Activated T-helper 17 cell treated with anti-CD3 and anti-CD28 coated beads, Interleukin-2, amount 50 U/mL, for 72 hours (primary cell): ENCODE results near the gene CYP3A7. TPM values are rescaled to one million over a fixed set of nuclear protein-coding genes. Genes with fewer than 3 reads are reported as not detected.
"Not testable (repeated sequence)": the region's sequence is repeated elsewhere in the genome, so short reads cannot be mapped to it uniquely, and the experiment has no call there.

Experiments
- ATAC-seq: fragments of 150-1000 bp; cut with Tn5 transposase; replicated peaks from 2 replicates; pipeline ENCODE4 v1.10.0; 2021; ENCODE audit warnings: mild to moderate bottlenecking, moderate library complexity
- H3K27ac Mint-ChIP-seq: one replicate; pipeline ENCODE4 v1.8.0; 2022; ENCODE audit warnings: mixed read lengths
- H3K27me3 Mint-ChIP-seq: one replicate; pipeline ENCODE4 v1.8.0; 2022; ENCODE audit warnings: mixed read lengths
- H3K36me3 Mint-ChIP-seq: one replicate; pipeline ENCODE4 v1.8.0; 2022; ENCODE audit warnings: low read depth, mild to moderate bottlenecking, mixed read lengths
- H3K4me1 Mint-ChIP-seq: one replicate; pipeline ENCODE4 v1.8.0; 2022; ENCODE audit warnings: mixed read lengths
- H3K4me3 Mint-ChIP-seq: one replicate; pipeline ENCODE4 v1.8.0; 2022; ENCODE audit warnings: mild to moderate bottlenecking, mixed read lengths
- H3K9me3 Mint-ChIP-seq: one replicate; pipeline ENCODE4 v1.8.0; 2022; ENCODE audit warnings: mixed read lengths
- total RNA-seq, 2 donors: library from RNA; stranded (reverse); gene quantifications; one replicate each; pipeline ENCODE4 v1.2.3, GENCODE V29; 2022

The CYP3A7 gene
- not detected for total RNA-seq

DNA sequence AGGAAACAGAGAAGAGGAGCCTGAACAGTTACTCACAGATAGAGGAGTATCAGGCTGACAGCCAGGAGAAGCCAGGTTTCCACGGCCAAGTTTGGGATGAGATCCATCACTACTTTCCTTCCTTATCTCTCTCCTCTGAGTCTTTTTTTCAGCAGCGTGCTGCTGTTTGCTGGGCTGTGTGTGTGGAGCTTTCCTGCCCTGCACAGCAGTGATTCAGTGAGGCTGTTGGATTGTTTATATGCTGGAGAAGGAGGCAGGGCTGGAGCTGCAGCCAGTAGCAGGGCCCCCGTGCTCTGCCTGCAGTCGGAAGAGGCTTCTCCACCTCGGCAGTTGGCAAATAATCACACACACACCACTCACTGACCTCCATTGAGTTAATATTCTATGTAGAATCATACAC is at the start of gene CYP3A7:
Gene CYP3A7 (minus strand): TSS at position 210 of the 400 bp plus-strand sequence. CDS start 103 bp downstream, at position 107.
- Mint-ChIP-seq H3K27ac (no peak within 1 kb of the TSS), H3K4me3 (no peak within 1 kb of the TSS), H3K9me3 (no peaks in the 10 kb centered on the region), H3K36me3 (peaks cover 5% of the 10 kb centered on the region), H3K4me1 (no peaks in the 10 kb centered on the region), H3K27me3 (no peaks in the 10 kb centered on the region)
- no peak for ATAC-seq

DNA sequence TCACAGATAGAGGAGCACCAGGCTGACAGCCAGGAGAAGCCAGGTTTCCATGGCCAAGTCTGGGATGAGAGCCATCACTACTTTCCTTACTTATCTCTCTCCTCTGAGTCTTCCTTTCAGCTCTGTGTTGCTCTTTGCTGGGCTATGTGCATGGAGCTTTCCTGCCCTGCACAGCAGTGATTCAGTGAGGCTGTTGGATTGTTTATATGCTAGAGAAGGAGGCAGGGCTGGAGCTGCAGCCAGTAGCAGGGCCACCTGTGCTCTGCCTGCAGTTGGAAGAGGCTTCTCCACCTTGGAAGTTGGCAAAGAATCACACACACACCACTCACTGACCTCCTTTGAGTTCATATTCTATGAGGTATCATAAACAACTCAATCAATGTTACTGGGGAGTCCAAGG is 49.0 kb upstream of the CYP3A7 start, which contains the start of gene CYP3A4:
Gene CYP3A4 (minus strand): TSS at position 178 of the 400 bp plus-strand sequence. CDS start 103 bp downstream, at position 75.
- no peaks in the 10 kb centered on the region for H3K36me3 Mint-ChIP-seq
- peaks cover 8% of the 10 kb centered on the region for H3K27me3 Mint-ChIP-seq
- no peaks in the 10 kb centered on the region for H3K9me3 Mint-ChIP-seq
- H3K27ac Mint-ChIP-seq = no peak within 1 kb of the TSS
- no peak within 1 kb of the TSS for H3K4me3 Mint-ChIP-seq
- ATAC-seq = no peak
- H3K4me1 Mint-ChIP-seq = peaks cover 8% of the 10 kb centered on the region

DNA sequence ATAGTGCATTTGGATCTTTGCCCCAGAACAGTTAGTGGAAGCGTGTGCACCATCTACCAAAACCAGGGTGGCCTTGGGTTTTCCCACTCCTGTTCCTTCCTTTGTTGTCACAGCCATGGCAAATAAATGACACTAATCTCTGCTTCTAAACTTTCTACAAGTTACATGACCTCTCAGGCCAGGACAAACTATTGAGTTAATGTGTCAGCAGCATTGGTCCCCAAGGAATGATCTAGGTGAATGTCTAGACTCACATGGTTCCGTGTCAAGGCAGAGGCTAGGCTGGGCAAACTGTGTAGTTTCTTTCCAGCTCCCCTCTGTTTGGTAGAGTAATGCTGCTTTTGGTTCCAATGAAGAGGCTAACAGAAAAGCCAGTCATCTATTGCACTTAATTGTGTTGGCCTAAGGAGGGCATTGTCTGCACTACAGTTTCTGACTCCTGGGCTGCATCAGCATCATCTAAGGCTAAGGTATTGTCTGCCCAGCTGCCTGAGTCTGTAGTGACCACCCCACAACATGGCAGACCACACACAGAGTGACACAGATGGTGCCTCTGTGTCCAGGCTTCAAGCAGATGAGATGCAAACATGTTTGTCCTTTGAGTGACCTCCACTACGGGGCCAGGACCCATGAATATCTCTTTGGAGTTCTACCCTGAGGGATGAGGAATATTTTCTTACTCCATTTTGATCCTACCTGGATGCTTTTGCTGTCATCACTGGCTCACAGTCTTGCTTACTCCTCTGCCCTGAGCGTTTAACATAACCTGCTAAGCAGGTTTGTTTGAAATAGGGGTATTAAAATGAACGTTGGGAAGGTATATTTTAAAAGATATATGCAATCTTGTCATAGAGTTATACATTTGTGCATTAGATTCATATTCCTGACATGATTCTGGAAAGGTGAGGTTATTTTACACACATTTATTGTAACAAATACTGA is 47.3 kb upstream of the CYP3A7 start:
- Mint-ChIP-seq H3K27me3 (peaks cover 8% of the 10 kb centered on the region), H3K4me3 (no peak overlapping the region), H3K4me1 (no peaks in the 10 kb centered on the region), H3K27ac (no peak overlapping the region), H3K36me3 (no peaks in the 10 kb centered on the region), H3K9me3 (no peaks in the 10 kb centered on the region)
- ATAC-seq = no peak

DNA sequence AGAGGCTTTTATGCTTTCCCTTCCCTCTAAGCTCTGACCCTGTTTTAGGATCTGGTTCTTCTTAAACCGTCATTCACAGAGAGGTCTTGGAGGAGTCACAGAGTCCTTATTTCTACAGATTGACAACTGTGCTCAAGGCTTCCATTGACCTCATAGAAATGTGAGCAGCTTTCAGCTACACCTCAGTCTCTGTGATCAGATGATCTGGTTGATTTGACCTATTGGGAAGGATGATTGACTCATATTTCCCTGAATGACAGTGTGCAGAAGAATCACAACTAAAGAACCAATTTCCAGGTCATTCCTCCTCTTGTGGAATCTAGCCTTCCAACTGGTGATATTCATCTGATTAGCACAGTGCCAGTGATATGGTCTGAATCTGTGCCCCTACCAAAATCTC is 45.6 kb upstream of the CYP3A7 start:
- H3K4me3 Mint-ChIP-seq = no peak overlapping the region
- peaks cover 17% of the 10 kb centered on the region for H3K27me3 Mint-ChIP-seq
- H3K27ac Mint-ChIP-seq = no peak overlapping the region
- ATAC-seq = peak; percentile 26
- H3K36me3 Mint-ChIP-seq = no peaks in the 10 kb centered on the region
- H3K4me1 Mint-ChIP-seq = no peaks in the 10 kb centered on the region
- H3K9me3 Mint-ChIP-seq = no peaks in the 10 kb centered on the region

DNA sequence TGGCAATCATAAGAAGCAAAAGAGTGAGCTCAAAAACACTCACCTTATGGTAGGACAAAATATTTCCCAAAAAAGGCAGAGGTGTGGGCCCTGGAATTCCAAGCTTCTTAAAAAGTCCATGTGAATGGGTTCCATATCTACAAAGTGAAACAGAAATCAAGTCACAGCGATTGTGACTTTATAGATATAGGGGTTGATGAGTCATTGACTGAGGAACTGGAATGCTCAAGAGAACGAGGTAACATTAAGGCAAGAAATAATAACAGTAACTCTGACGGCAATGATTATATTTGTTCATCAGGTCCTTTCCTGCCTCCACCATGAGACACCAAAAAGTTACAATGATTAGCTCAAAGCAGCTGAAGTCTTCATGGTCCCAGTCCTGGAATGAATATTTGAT is 45.0 kb upstream of the CYP3A7 start:
- H3K27me3 Mint-ChIP-seq = peaks cover 21% of the 10 kb centered on the region
- no peak overlapping the region for H3K27ac Mint-ChIP-seq
- no peaks in the 10 kb centered on the region for H3K4me1 Mint-ChIP-seq
- H3K4me3 Mint-ChIP-seq = no peak overlapping the region
- no peaks in the 10 kb centered on the region for H3K36me3 Mint-ChIP-seq
- H3K9me3 Mint-ChIP-seq = no peaks in the 10 kb centered on the region
- no peak for ATAC-seq

DNA sequence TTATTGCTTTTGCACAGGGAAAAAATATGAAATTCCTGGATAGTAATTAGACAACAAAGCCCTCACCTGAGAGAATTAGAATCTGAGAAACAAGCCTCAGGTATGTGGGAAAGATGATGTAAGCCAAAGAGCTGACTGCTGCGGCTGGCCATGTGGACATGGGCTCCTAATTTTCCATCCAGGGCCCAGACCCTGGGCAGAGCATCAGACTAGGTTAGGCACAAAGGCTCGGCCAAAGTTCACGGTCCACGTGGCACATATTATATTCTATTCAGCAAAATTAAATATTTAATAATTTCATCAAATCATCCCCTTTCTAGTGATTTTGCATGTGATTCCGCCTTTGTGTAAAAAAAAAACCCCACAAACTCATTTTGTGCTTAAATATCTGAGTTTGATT is 43.9 kb upstream of the CYP3A7 start:
- Mint-ChIP-seq H3K4me3 (no peak overlapping the region), H3K4me1 (no peaks in the 10 kb centered on the region), H3K9me3 (no peaks in the 10 kb centered on the region), H3K27me3 (peaks cover 26% of the 10 kb centered on the region), H3K27ac (no peak overlapping the region), H3K36me3 (no peaks in the 10 kb centered on the region)
- no peak for ATAC-seq

DNA sequence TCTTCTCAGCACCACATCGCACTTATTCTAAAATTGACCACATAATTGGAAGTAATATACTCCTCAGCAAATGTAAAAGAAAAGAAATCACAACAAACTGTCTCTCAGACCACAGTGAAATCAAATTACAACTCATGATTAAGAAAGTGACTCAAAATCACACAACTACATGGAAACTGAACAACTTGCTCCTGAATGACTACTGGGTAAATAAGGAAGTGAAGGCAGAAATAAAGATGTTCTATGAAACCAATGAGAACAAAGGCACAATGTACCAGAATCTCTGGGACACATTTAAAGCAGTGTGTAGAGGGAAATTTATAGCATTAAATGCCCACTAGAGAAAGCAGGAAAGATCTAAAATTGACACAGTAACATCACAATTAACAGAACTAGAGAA is 38.4 kb upstream of the CYP3A7 start:
- peak overlapping the region; percentile 5 for H3K27ac Mint-ChIP-seq
- H3K4me3 Mint-ChIP-seq, H3K36me3 Mint-ChIP-seq, H3K9me3 Mint-ChIP-seq, H3K4me1 Mint-ChIP-seq, ATAC-seq: not testable (repeated sequence)
- peaks cover 61% of the 10 kb centered on the region for H3K27me3 Mint-ChIP-seq

DNA sequence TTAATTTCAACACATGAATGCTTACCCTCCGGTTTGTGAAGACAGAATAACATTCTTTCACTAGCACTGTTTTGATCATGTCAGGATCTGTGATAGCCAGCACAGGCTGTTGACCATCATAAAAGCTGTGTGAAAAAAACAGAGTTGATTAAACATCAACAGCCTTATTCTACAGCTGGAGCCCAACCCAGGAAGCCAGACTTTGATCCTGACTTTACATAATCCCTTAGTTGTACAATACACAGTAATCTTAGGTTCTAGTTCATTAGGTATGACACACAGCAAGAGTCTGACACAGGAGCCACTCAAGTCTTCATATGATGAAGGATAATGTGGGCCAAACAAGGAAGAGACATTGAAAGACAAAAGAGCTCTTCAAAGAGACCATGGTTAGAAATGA is 37.6 kb upstream of the CYP3A7 start:
- Mint-ChIP-seq H3K27ac (no peak overlapping the region), H3K27me3 (peaks cover 66% of the 10 kb centered on the region), H3K36me3 (no peaks in the 10 kb centered on the region), H3K4me1 (peaks cover 9% of the 10 kb centered on the region), H3K9me3 (no peaks in the 10 kb centered on the region), H3K4me3 (no peak overlapping the region)
- ATAC-seq = no peak

DNA sequence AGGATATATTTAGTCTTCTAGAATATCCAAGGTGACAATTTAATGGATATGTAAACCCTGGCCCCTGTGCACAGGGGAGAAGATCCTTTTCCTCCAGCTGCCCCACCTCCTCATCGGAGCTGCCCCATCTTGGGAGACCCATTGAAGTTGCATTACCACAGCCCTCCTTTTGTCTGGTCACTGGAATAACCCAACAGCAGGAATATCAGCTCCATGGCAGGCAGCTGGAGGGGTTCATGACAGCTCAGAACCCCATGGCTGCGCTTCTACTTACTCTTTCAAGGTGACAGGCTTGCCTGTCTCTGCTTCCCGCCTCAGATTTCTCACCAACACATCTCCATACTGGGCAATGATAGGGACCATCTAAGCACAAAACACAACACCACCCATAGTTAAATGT is 34.5 kb upstream of the CYP3A7 start:
- not testable (repeated sequence) for H3K9me3 Mint-ChIP-seq, H3K27ac Mint-ChIP-seq, H3K4me3 Mint-ChIP-seq, H3K36me3 Mint-ChIP-seq, ATAC-seq
- peaks cover 11% of the 10 kb centered on the region for H3K4me1 Mint-ChIP-seq
- peaks cover 47% of the 10 kb centered on the region for H3K27me3 Mint-ChIP-seq

DNA sequence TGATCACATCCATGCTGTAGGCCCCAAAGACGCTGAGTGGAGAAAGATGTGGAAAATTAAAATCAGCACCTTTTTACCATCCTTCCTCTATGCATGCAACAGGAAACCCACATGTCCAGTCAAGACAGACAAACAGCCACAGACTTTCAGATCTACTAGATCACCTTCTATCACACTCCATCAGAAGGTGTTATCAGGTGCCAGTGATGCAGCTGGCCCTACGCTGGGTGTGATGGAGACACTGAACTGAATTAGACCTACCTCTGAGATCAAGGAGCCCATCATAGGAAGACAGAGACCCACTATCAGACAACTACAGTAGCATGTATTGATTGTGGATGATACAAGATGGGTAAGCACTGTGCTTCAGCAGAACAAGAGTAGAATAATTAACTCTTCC is 33.5 kb upstream of the CYP3A7 start:
- no peak overlapping the region for H3K27ac Mint-ChIP-seq
- H3K4me1 Mint-ChIP-seq = peaks cover 9% of the 10 kb centered on the region
- H3K27me3 Mint-ChIP-seq = peaks cover 43% of the 10 kb centered on the region
- H3K36me3 Mint-ChIP-seq = no peaks in the 10 kb centered on the region
- ATAC-seq = no peak
- H3K9me3 Mint-ChIP-seq = no peaks in the 10 kb centered on the region
- no peak overlapping the region for H3K4me3 Mint-ChIP-seq

DNA sequence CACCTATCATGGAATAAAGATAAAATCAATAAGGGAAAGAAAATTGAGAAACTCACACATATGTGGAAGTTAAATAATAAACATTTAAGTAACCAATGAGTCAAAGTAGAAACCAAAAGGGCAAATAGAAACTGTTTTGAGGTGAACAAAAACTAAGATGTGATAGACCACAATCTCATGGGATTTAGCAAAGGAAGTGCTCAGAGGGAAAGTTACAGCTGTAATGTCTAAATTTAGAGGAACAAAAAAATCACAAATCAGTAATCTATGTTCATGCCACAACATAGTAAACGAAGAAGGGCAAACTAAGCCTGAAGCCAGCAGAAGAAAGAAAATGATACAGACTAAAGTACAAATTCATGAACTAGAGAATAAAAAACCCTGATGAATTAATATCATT is 32.7 kb upstream of the CYP3A7 start:
- no peaks in the 10 kb centered on the region for H3K36me3 Mint-ChIP-seq
- no peak overlapping the region for H3K27ac Mint-ChIP-seq
- H3K9me3 Mint-ChIP-seq = no peaks in the 10 kb centered on the region
- peaks cover 38% of the 10 kb centered on the region for H3K27me3 Mint-ChIP-seq
- no peak for ATAC-seq
- no peak overlapping the region for H3K4me3 Mint-ChIP-seq
- peaks cover 6% of the 10 kb centered on the region for H3K4me1 Mint-ChIP-seq

DNA sequence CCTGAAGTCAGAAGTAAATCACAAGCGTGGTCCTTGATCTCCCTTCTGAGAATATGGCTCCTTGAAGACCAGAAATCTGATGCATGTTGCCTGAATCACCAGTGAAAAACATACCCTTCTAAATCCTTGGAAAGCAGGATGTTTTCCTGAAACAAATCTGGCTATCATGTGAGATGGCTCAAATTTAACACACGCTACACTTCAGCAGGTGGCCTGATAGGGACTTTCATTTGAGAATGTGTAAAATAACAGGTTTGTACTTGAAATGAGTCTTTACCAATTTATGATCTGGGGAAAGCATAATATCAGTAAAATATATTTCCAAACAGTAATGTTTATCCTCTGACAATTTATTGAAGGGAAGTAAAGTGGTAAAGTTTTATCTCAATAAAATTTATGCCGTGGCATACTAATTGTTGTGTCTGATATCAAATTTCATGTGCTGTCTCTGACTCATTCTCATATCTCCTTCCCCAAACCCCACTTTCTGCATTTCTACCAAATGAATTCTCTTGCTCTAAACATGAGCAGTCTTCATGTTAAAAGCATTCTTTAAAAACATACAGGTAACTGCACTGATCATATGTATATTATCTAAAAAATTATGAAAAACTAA is 31.6 kb upstream of the CYP3A7 start:
- Mint-ChIP-seq H3K4me3 (no peak overlapping the region), H3K4me1 (peaks cover 6% of the 10 kb centered on the region), H3K27ac (no peak overlapping the region), H3K36me3 (no peaks in the 10 kb centered on the region), H3K9me3 (no peaks in the 10 kb centered on the region), H3K27me3 (peaks cover 30% of the 10 kb centered on the region)
- ATAC-seq = no peak

DNA sequence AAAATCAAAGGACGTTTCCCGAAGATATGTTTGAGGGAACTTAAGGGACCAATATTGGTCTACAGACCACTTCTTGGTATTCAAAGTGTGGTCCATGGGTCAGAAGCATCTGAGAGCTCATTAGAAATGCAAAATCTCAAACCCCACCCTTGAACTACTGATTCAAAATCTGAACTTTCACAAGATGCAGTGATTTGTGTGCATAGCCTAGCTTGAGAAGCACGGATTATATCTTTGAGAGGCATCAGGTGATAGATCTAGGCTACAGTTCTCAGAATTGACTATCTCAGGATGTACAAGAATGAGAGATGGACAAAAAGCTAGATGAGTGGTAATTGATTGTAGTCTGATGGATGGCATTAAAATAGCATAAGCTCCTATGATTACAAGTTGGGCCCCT is 29.5 kb upstream of the CYP3A7 start:
- H3K9me3 Mint-ChIP-seq = no peaks in the 10 kb centered on the region
- H3K4me3 Mint-ChIP-seq = no peak overlapping the region
- no peak for ATAC-seq
- peaks cover 6% of the 10 kb centered on the region for H3K4me1 Mint-ChIP-seq
- H3K36me3 Mint-ChIP-seq = no peaks in the 10 kb centered on the region
- H3K27me3 Mint-ChIP-seq = peaks cover 13% of the 10 kb centered on the region
- no peak overlapping the region for H3K27ac Mint-ChIP-seq

DNA sequence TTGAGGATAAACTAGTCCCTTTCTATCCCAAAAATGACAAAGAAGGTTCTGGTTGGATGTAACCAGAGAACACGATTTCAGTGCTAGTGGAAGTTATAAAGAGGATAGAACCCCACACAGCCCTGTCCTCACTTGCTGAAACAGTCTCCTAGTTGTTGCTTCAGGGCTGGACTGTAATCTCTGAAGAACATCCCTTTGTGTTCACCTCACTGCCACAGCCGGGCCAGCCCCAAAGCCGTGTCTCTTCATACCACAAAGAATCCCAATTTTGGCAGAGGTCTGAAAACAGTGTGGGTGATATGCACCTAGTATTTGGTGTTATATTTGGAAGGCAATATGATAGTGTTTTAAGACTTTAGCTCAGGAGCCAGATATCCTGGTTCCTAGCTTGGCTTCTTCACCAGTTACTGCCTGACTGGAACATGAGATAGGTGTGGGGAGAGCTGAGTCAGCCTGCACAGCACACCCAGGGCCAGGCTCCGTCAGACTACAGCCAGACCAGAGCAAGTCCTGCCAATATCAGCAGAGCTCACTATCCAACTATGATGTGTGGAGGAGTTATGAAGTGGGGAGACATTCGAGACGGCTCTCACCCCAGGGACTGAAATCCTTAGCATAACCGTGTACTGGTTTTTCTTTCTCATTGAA is 27.8 kb upstream of the CYP3A7 start:
- no peaks in the 10 kb centered on the region for H3K36me3 Mint-ChIP-seq
- H3K27me3 Mint-ChIP-seq = peaks cover 4% of the 10 kb centered on the region
- no peak overlapping the region for H3K4me3 Mint-ChIP-seq
- ATAC-seq = no peak
- H3K9me3 Mint-ChIP-seq = no peaks in the 10 kb centered on the region
- no peak overlapping the region for H3K27ac Mint-ChIP-seq
- peaks cover 5% of the 10 kb centered on the region for H3K4me1 Mint-ChIP-seq

DNA sequence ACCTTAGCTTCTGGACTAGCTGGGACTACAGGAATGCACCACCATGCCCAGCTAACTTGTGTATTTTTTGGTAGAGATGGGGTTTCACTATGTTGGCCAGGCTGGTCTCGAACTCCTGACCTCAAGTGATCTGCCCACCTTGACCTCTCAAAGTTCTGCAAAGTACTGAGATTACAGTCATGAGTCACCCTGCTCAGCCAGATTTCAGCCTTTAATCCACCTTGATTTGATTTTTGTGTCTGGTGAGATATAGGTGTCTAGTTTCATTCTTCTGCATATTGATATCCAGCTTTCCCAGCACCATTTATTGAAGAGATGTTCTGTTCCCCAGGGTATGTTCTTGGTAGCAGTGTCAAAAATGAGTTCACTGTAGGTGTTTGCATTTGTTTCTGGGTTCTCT is 20.1 kb upstream of the CYP3A7 start:
- Mint-ChIP-seq H3K9me3 (no peaks in the 10 kb centered on the region), H3K4me1 (no peaks in the 10 kb centered on the region), H3K36me3 (no peaks in the 10 kb centered on the region), H3K27ac (no peak overlapping the region), H3K27me3 (peaks cover 11% of the 10 kb centered on the region), H3K4me3 (no peak overlapping the region)
- ATAC-seq = no peak
